NCI-H345 (cell line): ENCODE measurements around the gene ASTL.
"Not testable (repeated sequence)": the region's sequence is repeated elsewhere in the genome, so short reads cannot be mapped to it uniquely, and the experiment has no call there.

Experiments
- DNase-seq: peaks from one replicate; lab custom pipeline; 2025; lab: John Stamatoyannopoulos, UW

Gene ASTL

DNA sequence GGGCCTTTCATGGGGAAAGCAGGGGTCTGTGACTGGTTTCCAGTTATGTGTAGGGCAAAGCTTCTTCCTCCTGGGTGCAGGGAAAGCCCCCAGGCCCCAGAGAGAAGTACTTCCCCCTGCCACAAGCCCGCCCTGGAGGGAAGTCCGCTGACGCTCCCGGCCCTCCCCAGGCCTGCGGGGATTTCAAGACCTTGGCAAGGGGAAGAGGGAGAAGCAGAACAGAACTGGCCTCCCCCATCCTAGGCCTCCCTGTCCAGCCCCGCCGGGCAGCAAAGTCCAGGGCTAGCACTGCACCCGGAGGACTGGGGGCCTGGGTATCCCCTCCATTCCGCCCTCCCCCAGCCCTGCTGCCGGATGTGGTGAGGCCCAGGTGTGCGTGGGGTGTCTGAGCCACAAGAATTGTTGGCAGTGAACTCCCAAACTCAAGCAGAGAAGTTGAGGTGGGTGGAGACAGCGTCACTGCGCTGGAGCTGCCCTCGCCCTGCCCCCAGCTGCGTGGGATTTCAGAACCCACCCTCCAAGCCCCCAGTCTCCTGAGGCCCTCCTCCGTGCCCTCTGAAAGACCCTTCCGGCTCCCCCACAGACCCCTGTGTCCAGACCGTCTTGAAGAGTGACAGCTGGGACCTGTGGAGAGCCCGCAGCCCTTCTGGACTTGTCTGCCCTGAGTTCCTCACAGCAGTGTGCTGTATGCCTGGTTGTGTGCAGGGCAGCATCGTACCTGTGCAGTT, 8.0 kb upstream of the ASTL start:
- no peak for DNase-seq

DNA sequence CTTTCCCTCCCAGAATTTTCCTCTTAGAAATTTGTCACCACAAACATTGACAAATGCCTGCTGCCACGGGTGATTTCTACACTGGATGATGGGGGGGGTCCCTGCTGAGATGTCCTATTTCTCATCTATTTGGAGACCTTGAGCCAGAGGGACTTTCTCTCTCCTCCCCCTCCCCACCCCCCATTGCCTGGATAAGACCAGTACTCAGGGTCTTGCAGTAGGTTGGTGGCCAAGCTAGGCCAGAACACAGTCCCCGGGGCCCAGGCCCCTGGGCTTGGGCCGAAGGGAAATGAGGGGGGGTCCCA, 7.5 kb upstream of the ASTL start:
- DNase-seq, result no peak

DNA sequence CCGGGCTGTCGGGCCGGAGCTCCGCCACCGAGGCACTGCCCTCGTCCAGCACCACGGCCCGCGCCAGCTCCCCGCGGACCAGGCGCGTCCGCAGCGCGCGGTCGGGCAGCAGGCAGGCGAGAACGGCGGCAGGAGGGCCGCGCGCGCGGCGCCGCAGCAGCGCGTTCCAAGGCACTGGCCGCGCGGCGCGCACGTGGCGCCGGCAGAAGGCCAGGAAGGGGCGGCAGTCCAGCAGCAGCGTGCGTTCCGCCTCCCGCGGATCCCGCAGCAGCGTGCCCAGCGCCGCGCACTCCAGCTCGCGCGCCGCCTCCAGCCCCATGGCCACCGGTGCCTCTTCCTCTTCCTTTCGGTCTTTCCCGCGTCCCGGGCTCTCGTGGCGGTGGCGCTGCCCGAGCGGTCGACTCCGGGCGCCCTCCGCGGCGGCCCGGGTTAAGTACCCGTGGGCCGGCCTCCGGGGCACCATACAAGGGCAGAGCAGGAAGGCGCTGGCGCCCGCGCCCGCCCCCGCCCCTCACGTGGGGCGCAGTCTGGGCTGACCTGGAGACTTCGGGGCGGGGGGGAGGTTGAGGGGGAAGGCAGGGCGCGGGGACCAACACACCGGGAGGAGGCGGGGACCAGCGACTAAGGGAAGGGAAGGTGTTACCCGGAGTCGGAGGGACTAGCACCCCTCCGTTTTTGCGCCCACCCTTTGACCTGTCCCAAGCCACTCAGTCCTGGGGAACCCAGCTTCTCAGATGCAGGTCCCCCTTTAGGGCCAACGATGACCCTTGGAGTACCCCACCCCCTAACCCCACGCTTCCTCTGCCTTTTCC, 6.9 kb upstream of the ASTL start, which contains the start of gene DUSP2:
Gene DUSP2, minus strand, starts transcription at position 405 of the 812 bp plus-strand sequence. Its CDS starts 86 bp downstream, at position 319.
- DNase-seq, result peak; percentile 18

DNA sequence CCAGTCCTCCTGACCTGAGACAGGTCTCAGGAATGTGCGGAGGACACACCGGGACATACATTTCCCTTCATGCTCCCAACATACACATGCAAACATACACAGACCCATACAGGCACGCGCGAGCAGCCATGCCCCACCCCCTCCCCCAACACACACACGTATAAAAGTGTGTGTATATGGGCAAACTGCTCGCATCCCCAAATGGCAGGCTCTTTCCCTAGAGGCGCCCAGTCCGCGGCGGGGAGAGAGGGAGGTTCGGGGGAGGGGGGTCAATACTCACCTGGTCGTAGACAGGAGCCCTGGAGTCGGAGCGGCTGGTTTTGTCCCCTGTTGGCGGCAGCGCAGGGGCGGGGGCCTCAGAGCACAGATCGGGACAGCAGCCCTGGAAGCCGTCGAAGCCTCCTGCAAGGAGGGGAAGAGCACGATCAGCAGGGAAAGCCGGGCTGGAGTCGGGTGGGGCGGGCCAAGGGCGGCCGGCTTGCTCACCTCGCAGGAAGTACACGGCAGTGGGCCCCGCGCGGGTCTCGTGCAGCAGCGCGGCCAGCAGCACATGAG, 6.3 kb upstream of the ASTL start:
- no peak for DNase-seq

DNA sequence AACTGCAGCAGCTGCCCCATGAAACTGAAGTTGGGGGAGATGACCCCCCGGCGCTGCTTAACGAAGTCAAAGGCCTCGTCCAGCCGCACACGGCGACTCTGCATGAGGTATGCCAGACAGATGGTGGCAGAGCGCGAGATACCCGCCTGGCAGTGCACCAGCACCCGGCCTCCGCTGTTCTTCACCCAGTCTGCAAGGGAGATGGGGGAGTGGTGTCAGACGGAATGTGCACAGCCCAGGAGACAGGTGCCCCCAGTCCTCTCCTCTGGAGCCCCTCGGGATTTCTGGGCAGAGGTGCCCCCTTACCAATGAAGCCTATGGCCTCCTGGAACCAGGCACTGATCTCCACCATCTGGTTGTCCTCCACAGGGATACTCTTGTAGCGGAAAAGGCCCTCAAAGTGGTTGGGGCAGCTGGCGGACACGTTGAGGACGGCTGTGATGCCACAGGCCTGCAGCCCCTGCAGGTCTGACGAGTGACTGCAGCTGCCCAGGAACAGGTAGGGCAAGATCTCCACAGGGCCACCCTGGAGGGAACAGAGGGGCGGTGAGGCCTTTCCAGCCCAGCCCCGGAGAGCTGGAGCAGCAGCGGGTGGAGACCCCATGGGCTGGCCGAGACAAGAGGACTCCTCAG, 5.7 kb upstream of the ASTL start:
- peak; percentile 8 for DNase-seq

DNA sequence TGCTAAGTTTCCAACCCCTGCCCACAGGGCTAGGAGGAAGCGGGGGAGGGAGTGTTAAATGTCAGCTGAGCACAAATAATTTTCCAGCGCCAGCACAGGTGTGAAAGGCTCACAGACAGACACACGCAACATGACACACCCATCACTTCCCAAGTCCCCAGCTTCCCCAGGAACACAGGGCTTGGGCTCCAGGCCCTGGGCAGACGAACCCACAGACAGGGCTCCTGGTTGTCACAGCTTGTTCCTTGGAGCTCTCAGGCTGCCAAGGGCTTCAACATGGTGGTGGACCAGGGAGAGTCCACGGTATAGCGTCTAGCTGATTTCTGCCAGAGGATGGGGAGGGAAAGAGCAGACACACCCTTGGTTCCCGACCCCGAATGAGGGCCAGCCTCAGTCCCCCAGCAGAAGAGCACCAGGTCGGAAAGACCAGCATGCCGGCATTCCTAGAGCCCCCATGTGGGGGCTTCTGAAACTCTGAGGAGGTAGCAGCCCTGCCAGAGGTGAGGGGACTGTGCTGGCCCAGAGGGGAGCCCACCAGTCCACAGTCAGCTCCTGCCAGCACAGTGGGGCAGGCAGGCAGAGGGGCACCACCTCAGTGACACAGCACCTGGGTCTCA, 5.0 kb upstream of the ASTL start:
- DNase-seq, result no peak

DNA sequence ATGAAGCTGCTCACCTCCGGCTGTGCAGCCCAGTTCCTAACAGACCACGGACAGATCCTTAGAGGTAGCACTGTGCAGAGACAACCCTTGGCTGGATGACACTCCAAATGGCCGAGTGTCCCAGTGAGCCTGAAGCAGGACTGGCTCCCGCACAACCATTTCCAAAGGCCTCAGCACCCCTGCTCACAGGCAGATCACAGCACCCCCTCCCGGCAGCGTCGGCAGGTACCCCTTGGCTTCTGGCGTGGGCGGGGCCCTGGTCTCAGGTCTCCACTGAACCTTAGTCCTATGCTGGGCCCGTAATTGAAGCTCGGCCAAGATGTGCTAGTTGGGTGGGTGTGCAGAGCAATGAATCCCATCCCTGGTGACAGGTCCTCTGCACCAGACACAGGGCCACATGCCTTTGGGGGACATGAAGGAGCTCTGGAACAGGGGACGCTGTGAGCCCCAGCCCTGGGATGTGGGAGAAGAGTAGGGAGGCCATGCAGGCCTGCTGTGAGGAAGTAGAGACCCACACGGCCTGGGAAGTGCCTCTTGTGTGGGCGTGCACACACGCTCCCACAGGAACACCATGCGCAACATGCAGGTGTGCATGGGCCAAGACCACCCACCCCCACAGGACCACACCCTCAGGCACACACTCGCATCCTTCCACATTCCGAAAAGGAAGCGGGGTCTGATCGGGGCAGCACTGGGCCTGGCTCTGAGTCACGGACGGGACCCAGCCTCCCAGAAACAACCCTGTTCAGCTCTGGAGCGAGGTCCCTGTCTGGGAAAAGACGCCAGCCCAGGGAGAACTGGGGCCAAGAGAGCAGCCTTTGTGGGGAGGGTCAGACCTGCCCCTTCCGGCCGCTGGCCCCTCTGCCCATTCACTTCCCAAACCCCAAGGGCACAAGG, 4.2 kb upstream of the ASTL start:
- no peak for DNase-seq

DNA sequence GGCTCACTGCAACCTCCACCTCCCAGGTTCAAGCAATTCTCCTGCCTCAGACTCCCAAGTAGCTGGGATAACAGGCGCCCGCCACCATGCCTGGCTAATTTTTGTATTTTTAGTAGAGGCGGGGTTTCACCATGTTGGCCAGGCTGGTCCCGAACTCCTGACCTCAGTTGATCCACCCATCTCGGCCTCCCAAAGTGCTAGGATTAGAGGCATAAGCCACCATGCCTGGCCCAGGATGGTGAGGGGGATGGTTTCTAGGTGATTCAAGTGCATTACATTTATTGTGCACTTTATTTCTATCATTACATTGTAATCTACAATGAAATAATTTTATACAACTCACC, 3.3 kb upstream of the ASTL start:
- DNase-seq, result not testable (repeated sequence)

DNA sequence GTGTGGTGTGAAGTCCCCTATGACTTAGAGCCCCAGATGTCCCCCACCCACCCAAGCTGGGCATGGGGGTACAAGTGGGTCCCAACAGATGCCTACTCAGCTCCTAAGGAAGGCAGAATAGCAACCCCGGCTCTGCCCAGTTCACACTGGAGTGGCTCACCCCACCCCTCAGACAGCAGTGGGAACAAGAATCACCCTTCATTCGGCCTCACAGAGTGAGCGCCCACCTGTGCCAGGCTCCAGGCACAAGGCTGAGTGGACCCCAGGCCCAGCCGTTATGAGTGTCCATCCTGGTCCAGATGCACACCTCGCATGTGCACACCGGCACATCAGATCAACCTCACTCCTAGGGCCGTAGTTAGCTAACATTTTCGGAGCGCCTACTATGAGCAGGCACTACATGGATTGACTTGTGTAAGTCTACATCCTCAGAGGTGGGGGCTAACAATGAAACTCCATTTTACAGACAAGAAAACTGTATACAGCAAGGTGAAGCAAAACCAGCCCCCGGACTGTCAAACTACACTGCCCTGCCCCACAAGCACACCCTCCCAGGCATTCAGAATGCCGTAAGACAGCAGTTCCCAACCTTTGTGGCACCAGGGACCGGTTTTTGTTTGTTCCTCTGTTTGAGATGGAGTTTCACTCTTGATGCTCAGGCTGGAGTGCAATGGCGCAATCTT, 2.8 kb upstream of the ASTL start:
- no peak for DNase-seq

DNA sequence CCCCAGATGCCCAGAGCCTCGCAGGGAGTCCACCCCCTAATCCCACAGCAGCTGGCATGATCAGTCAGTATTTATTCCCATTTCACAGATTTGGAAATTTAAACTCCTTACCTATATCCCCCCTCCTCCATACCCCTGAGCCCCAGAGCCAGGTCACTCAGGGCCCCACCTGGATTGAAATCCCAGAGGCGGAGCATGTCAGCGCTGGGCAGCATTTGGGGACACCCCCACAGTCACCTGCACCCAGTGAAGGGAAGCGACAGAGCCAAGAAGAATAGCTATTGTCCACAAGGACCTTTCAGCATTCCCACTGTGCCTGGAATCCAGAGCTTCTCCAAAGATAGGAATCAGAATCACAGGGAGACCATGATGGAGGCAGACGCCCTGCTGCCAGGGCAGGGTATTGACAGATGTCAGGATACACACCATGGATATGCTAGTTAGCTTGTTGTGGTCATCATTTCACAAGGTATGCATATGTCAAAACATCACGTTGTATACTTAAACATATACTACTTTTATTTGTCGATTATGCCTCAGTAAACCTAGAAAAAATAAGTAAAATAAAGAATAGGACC, 968 bp upstream of the ASTL start:
- DNase-seq, result no peak

DNA sequence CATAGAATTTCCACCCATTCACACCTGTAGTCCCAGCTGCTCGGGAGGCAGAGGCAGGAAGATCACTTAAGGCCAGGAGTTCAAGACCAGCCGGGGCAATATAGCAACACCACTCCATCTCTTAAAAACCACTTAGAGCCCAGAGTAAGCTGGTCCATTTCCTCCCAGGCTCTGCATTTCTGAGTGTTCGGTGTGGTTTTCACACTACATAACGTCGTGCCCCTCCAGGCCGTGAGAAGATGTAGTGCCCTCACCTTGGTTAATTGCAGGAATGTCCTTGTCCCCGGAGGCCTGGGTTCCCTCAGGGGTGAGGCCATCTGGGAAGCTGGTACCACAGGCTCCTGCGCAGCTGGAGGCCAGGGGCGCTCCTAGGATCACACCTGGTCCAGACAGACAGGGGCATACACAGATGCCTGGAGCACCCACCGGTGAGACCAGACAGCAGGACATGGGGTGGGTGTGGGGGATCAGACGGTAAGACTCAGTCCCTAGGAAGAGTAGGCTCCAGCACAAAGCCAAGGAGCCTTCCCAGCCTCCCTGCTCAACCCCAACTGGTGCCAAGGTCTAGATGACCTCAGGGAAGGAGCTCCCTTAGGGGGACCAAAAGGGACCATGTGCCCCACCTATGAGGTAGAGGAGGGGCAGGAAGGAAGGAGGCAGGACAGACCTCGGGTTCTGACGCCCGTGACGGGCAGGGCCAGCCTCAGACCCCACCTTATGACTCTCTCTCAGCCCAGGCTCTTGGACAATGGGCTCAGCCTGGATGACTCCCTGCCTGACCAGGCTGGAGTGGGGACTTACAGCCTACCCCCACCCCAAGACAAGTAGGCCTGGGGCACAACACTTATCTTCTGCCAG, 752 bp downstream of the ASTL start:
- DNase-seq, result no peak

DNA sequence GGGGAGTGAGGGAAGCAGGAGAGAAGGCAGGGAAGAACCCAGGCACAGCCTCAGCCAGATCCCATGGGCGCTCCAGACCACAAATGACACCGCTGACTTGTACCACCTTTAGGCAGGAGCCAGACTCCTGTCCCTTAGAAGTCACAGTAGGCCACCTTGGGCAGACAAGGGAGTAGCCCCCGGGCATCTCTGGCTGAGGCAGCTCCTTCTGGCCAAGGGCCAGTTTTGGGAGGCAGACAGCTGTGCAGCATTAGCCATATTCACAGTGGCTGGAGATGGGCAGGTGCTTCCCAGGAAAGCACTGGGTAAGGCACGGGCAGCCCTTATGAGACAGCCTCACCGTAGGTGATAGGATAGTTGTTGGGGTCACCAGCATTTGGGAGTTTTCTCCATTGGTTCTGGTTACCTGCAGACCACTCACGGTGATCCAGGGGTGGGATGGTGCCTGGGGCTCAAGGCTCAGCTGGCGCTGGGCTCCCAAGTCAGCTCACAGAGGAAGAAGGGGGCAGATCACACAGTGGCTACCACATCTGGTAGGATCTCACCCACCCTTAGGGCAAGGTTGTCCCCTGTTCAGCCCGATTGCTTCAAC, 2.1 kb downstream of the ASTL start:
- no peak for DNase-seq

DNA sequence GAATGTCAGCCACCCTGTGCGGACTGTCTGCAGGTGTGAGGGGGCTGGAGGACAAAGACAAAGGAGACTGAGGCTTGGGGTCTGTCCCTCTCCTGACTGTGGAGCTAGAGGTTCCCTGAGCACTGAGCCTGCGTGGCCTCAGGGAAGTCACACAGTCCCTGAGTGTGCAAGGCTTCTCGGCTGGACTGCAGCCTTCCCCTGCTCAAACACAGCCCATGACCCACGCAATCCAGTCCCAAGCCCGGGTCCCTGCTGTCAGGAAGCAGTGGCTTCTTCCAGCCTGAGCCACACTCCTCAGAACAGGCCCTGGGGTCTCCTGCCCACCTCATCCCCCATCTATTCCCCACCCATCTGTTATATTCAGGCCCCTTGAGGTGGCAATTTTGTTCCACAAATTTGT, 2.7 kb downstream of the ASTL start:
- no peak for DNase-seq

DNA sequence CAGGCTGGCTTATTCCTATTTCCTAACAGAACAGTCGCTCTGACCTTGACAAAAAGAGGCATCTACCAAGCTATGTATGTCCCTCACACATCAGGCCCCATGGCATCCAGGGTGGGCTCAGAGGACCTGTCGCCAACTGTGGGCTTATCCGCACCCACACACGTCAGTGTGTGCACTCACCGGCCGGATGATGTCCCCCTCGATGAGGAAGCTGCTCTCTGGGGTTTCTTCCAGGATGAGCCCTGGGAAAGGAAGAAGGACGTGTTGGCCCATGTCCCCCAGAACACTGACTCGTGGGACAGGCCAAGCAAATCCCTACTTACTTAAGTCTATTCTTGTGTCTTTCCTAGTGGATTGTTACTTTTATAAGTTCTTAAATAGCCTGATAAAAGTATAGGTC, 3.1 kb downstream of the ASTL start:
- no peak for DNase-seq

DNA sequence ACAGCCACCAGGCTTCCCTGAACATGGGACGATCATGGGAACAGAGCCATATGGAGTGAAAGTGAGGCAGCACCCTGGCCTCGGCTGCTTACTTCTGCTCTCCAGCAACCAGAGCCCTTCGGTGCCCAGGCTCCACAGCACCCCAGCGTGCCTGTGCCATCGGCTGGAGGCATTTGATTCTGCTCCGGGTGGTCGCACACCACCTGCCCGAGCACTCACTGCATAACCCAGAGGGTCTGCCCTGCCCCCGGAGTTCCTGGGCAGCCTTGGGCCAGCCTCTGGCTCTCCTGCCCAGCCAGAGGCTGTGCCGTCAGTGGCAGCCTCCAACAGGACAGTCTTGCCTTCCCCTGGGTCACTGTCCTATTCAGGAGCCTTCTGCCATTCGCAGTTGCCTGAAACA, 3.9 kb downstream of the ASTL start:
- no peak for DNase-seq

DNA sequence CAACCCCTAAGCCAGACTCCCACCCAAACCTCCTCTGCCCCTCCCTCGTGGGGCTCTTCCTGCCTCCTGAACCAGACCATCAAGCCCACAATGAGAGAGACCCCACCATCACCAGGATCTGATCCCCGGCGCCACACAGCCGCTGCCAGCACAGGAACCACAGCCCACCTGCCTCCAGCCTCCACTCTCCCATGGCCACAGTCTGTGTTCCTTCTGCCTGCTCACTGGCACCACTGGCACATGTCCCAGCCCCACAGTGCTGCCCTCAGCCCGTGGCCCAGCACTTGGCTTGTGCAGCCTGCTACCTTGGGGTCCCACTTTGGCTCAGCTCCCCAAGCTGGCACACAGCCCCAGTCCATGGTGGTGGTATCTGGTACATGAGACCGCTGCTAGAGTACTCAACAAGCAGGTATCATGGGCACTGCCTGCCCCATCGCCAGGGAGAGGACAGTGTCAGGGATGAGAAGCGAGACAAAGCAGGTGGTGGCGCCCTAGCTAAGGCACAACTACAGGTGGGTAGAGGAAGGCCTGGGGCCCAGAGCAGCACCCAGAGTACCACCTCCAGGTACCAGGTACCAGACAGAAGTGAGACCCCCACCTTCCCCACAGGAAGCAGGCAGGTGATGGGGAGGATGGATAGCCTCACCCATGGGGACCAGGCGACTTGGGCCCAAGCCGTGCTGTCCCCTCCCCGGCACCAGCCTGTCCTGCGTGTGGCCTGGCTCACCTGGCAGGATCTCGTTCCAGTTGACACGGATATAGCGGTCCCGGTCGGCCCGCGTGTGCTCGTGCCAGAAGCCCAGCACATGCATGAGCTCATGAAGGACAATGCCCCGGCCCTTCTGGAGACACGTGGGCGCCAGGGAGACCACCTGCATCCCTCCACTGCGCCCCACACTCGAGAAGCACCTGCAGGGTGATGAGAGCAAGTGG, 6.2 kb downstream of the ASTL start:
- no peak for DNase-seq

DNA sequence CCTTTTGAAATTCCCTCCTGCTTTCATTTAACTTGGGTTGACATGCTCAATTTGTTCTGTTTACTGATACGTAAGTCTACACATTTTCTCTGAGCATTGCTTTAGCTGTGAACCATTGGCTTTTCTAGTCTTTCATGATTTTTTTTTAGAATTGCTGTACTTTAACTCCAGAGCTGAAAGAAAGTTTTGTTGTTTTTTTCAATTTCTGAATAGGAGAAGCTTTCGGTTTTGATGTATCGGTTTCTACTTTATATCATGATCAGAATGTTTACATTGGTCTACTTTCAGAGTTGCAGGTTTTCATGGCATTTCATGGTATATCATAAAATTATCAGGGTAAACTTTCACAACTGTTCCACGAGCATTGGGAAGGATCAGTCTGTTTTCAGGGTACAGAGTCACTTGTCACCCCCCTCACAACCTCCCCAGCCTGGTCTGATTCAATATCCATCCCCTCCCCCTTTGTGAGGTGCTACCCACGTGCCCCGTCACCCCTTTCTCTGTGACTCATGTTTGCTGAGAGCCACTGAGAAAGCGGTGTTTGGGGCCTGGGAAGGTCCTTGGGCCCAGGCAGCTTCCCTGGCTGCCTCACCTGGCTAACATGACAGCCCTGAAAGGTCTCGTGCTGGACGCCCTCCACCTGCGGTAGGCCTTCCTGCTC, 7.0 kb downstream of the ASTL start:
- no peak for DNase-seq

DNA sequence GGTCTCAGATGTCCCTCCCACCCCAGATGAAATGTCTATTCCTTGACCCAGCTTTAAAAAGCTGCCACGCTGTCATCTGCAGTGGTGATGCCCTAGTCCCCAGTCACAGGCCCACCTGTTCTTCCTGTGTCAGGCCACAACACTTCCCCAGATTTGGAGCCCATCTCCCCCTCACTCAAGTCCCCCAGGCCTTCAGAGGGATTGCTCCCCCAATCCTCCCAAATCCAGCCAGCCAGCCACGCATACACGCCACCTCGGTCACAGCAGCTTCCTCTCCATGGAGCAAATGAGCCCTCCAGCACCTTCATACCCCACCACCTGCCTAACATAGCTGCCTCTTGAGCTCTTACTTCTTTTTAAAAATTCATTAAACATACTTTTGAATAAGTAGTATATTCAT, 7.8 kb downstream of the ASTL start:
- no peak for DNase-seq
